ENCODE measurements around the gene DVL2. TPM values are rescaled to one million over a fixed set of nuclear protein-coding genes. Genes with fewer than 3 reads are reported as not detected.

Gene DVL2
- total and polyA plus RNA-seq, 4 donors: 3.4 to 24.5 (median 11.3) TPM

- peak; percentile 56 for TF ChIP-seq ZBTB33 (IDR thresholded peaks at IDR 0.05)
- TF ChIP-seq CTCF (IDR thresholded peaks at IDR 0.05; ENCODE audit: low read depth, low read length, missing input control): no peak
- peak in 1 of 2 donors; percentile 68 for TF ChIP-seq GABPA (IDR thresholded peaks at IDR 0.05 in 1 of 2, conservative IDR thresholded peaks at IDR 0.05 in 1 of 2)
- no peak for TF ChIP-seq HNF4A (conservative IDR thresholded peaks at IDR 0.05)
- peak; percentile 45 for TF ChIP-seq MAX (IDR thresholded peaks at IDR 0.05)
Measured at GRCh38 chr17:7242717-7243452, 8.6 kb upstream of the DVL2 start (continued).

- under 1% methylated on average over 62 of the region's 62 CpGs for WGBS
- H3K27me3 ChIP-seq (ENCODE audit: control insufficient read depth in 4 of 4, insufficient read depth in 4 of 4, low read length in 3 of 4): no peaks in the 10 kb centered on the region
- peak; percentile 98 for DNase-seq (ENCODE audit: low spot score)
- H3K4me1 ChIP-seq (ENCODE audit: control insufficient read depth in 4 of 4, insufficient read depth in 4 of 4, low read length in 3 of 4): peaks cover 2 to 36% (median 30%) of the 10 kb centered on the region in 4 donors
- TF ChIP-seq GABPA (IDR thresholded peaks at IDR 0.05 in 1 of 2, conservative IDR thresholded peaks at IDR 0.05 in 1 of 2) (no peak), EGR1 (IDR thresholded peaks at IDR 0.05; ENCODE audit: low read depth in 2 of 2) (peak; percentile 83 to 93), HNF4A (conservative IDR thresholded peaks at IDR 0.05) (peak in 1 of 2 donors; percentile 7), ZBTB33 (IDR thresholded peaks at IDR 0.05) (no peak), NR2F2 (IDR thresholded peaks at IDR 0.05) (peak; percentile 6), MAX (IDR thresholded peaks at IDR 0.05) (peak; percentile 31), SP1 (IDR thresholded peaks at IDR 0.05) (no peak), REST (IDR thresholded peaks at IDR 0.05) (peak; percentile 8), YY1 (IDR thresholded peaks at IDR 0.05) (no peak), TAF1 (conservative IDR thresholded peaks at IDR 0.05) (no peak), RXRA (IDR thresholded peaks at IDR 0.05) (peak in 1 of 2 donors; percentile 18)
- TF ChIP-seq, protein P1, sequence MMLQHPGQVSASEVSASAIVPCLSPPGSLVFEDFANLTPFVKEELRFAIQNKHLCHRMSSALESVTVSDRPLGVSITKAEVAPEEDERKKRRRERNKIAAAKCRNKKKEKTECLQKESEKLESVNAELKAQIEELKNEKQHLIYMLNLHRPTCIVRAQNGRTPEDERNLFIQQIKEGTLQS (IDR thresholded peaks at IDR 0.05): no peak
- H3K9me3 ChIP-seq (ENCODE audit: control insufficient read depth in 4 of 4, low read length in 3 of 4): no peaks in the 10 kb centered on the region
- peak within 1 kb of the TSS; percentile 74 to 93 (median 91) for H3K4me3 ChIP-seq (ENCODE audit: low read depth in 1 of 3, low read length in 3 of 3)
- H3K9ac ChIP-seq (ENCODE audit: low read depth in 1 of 2, low read length in 2 of 2): peak within 1 kb of the TSS; percentile 91 to 100
- H3K27ac ChIP-seq (ENCODE audit: low read depth in 1 of 2, low read length in 2 of 2): peak within 1 kb of the TSS; percentile 98 to 99
- peaks cover 3 to 31% (median 20%) of the 10 kb centered on the region in 4 donors for H3K36me3 ChIP-seq (ENCODE audit: control insufficient read depth in 4 of 4, insufficient read depth in 3 of 4, low read depth in 1 of 4, low read length in 3 of 4)
Measured at GRCh38 chr17:7241783-7242716, 7.7 kb upstream of the DVL2 start, which contains the start of gene GABARAP. TSS of gene GABARAP (minus strand) at chr17:7242449. CDS start at chr17:7242330, 119 bp downstream.
